Measurements from ENCODE around the gene MGAT5.

MGAT5 gene

GRCh38 chr2:134367213-134367612 is 113.3 kb downstream of the MGAT5 start:
- Histone ChIP-seq H3K9ac (ENCODE audit: low read depth, low read length) (no peak overlapping the region), H3K4me1 (ENCODE audit: insufficient read depth, low read length) (no peaks in the 10 kb centered on the region), H3K9me3 (ENCODE audit: control insufficient read depth, insufficient read depth, low read length) (no peaks in the 10 kb centered on the region), H3K36me3 (ENCODE audit: insufficient read depth, low read length) (no peaks in the 10 kb centered on the region)

GRCh38 chr2:134368009-134368817 is 114.3 kb downstream of the MGAT5 start:
- no peaks in the 10 kb centered on the region for H3K9me3 ChIP-seq (ENCODE audit: control insufficient read depth, insufficient read depth, low read length)
- no peaks in the 10 kb centered on the region for H3K36me3 ChIP-seq (ENCODE audit: insufficient read depth, low read length)
- H3K4me1 ChIP-seq (ENCODE audit: insufficient read depth, low read length), result no peaks in the 10 kb centered on the region
- H3K9ac ChIP-seq (ENCODE audit: low read depth, low read length), result no peak overlapping the region

- H3K36me3 ChIP-seq (ENCODE audit: insufficient read depth, low read length), result no peaks in the 10 kb centered on the region
- H3K9ac ChIP-seq (ENCODE audit: low read depth, low read length), result no peak overlapping the region
- H3K4me1 ChIP-seq (ENCODE audit: insufficient read depth, low read length), result no peaks in the 10 kb centered on the region
- no peaks in the 10 kb centered on the region for H3K9me3 ChIP-seq (ENCODE audit: control insufficient read depth, insufficient read depth, low read length)
Measured at GRCh38 chr2:134369220-134369902, 115.5 kb downstream of the MGAT5 start.

GRCh38 chr2:134370655-134371445 is 117.0 kb downstream of the MGAT5 start:
- Histone ChIP-seq H3K4me1 (ENCODE audit: insufficient read depth, low read length) (no peaks in the 10 kb centered on the region), H3K9ac (ENCODE audit: low read depth, low read length) (no peak overlapping the region), H3K9me3 (ENCODE audit: control insufficient read depth, insufficient read depth, low read length) (no peaks in the 10 kb centered on the region), H3K36me3 (ENCODE audit: insufficient read depth, low read length) (no peaks in the 10 kb centered on the region)

GRCh38 chr2:134372141-134372540 is 118.3 kb downstream of the MGAT5 start:
- Histone ChIP-seq H3K36me3 (ENCODE audit: insufficient read depth, low read length) (no peaks in the 10 kb centered on the region), H3K9ac (ENCODE audit: low read depth, low read length) (no peak overlapping the region), H3K9me3 (ENCODE audit: control insufficient read depth, insufficient read depth, low read length) (no peaks in the 10 kb centered on the region), H3K4me1 (ENCODE audit: insufficient read depth, low read length) (no peaks in the 10 kb centered on the region)

- H3K36me3 ChIP-seq (ENCODE audit: insufficient read depth, low read length), result no peaks in the 10 kb centered on the region
- no peaks in the 10 kb centered on the region for H3K4me1 ChIP-seq (ENCODE audit: insufficient read depth, low read length)
- no peak overlapping the region for H3K9ac ChIP-seq (ENCODE audit: low read depth, low read length)
- H3K9me3 ChIP-seq (ENCODE audit: control insufficient read depth, insufficient read depth, low read length), result no peaks in the 10 kb centered on the region
Measured at GRCh38 chr2:134372611-134373131, 118.8 kb downstream of the MGAT5 start.

- H3K36me3 ChIP-seq (ENCODE audit: insufficient read depth, low read length), result no peaks in the 10 kb centered on the region
- H3K9me3 ChIP-seq (ENCODE audit: control insufficient read depth, insufficient read depth, low read length), result no peaks in the 10 kb centered on the region
- no peak overlapping the region for H3K9ac ChIP-seq (ENCODE audit: low read depth, low read length)
- no peaks in the 10 kb centered on the region for H3K4me1 ChIP-seq (ENCODE audit: insufficient read depth, low read length)
Measured at GRCh38 chr2:134375935-134376334, 122.1 kb downstream of the MGAT5 start.

- no peak overlapping the region for H3K9ac ChIP-seq (ENCODE audit: low read depth, low read length)
- H3K36me3 ChIP-seq (ENCODE audit: insufficient read depth, low read length), result no peaks in the 10 kb centered on the region
- H3K4me1 ChIP-seq (ENCODE audit: insufficient read depth, low read length), result no peaks in the 10 kb centered on the region
- no peaks in the 10 kb centered on the region for H3K9me3 ChIP-seq (ENCODE audit: control insufficient read depth, insufficient read depth, low read length)
Measured at GRCh38 chr2:134377730-134378129, 123.9 kb downstream of the MGAT5 start.

- Histone ChIP-seq H3K9ac (ENCODE audit: low read depth, low read length) (no peak overlapping the region), H3K4me1 (ENCODE audit: insufficient read depth, low read length) (no peaks in the 10 kb centered on the region), H3K36me3 (ENCODE audit: insufficient read depth, low read length) (no peaks in the 10 kb centered on the region), H3K9me3 (ENCODE audit: control insufficient read depth, insufficient read depth, low read length) (no peaks in the 10 kb centered on the region)
Measured at GRCh38 chr2:134379293-134379692, 125.4 kb downstream of the MGAT5 start.

- H3K36me3 ChIP-seq (ENCODE audit: insufficient read depth, low read length), result no peaks in the 10 kb centered on the region
- no peaks in the 10 kb centered on the region for H3K9me3 ChIP-seq (ENCODE audit: control insufficient read depth, insufficient read depth, low read length)
- H3K4me1 ChIP-seq (ENCODE audit: insufficient read depth, low read length), result no peaks in the 10 kb centered on the region
- H3K9ac ChIP-seq (ENCODE audit: low read depth, low read length), result no peak overlapping the region
Measured at GRCh38 chr2:134379722-134380121, 125.8 kb downstream of the MGAT5 start.

GRCh38 chr2:134381141-134381540 is 127.3 kb downstream of the MGAT5 start:
- Histone ChIP-seq H3K9me3 (ENCODE audit: control insufficient read depth, insufficient read depth, low read length) (no peaks in the 10 kb centered on the region), H3K9ac (ENCODE audit: low read depth, low read length) (no peak overlapping the region), H3K36me3 (ENCODE audit: insufficient read depth, low read length) (no peaks in the 10 kb centered on the region), H3K4me1 (ENCODE audit: insufficient read depth, low read length) (no peaks in the 10 kb centered on the region)

- Histone ChIP-seq H3K9ac (ENCODE audit: low read depth, low read length) (no peak overlapping the region), H3K36me3 (ENCODE audit: insufficient read depth, low read length) (no peaks in the 10 kb centered on the region), H3K4me1 (ENCODE audit: insufficient read depth, low read length) (no peaks in the 10 kb centered on the region), H3K9me3 (ENCODE audit: control insufficient read depth, insufficient read depth, low read length) (no peaks in the 10 kb centered on the region)
Measured at GRCh38 chr2:134384131-134384530, 130.3 kb downstream of the MGAT5 start.

GRCh38 chr2:134385195-134385594 is 131.3 kb downstream of the MGAT5 start:
- Histone ChIP-seq H3K4me1 (ENCODE audit: insufficient read depth, low read length) (no peaks in the 10 kb centered on the region), H3K9ac (ENCODE audit: low read depth, low read length) (no peak overlapping the region), H3K9me3 (ENCODE audit: control insufficient read depth, insufficient read depth, low read length) (no peaks in the 10 kb centered on the region), H3K36me3 (ENCODE audit: insufficient read depth, low read length) (no peaks in the 10 kb centered on the region; the same call in 1 of the 2 replicates)

GRCh38 chr2:134386310-134386709 is 132.4 kb downstream of the MGAT5 start:
- H3K9ac ChIP-seq (ENCODE audit: low read depth, low read length), result no peak overlapping the region
- no peaks in the 10 kb centered on the region for H3K4me1 ChIP-seq (ENCODE audit: insufficient read depth, low read length)
- no peaks in the 10 kb centered on the region; the same call in 1 of the 2 replicates for H3K36me3 ChIP-seq (ENCODE audit: insufficient read depth, low read length)
- H3K9me3 ChIP-seq (ENCODE audit: control insufficient read depth, insufficient read depth, low read length), result no peaks in the 10 kb centered on the region

All from ES-I3 (cell line).